ENCODE data around the gene RBBP6. TPM values are rescaled to one million over a fixed set of nuclear protein-coding genes. Genes with fewer than 3 reads are reported as not detected.
A peak's percentile ranks its signal among the peaks of the same experiment; 100 is the strongest.

RBBP6 gene
- polyA plus RNA-seq, 1 donor, result 61.8 TPM

DNA sequence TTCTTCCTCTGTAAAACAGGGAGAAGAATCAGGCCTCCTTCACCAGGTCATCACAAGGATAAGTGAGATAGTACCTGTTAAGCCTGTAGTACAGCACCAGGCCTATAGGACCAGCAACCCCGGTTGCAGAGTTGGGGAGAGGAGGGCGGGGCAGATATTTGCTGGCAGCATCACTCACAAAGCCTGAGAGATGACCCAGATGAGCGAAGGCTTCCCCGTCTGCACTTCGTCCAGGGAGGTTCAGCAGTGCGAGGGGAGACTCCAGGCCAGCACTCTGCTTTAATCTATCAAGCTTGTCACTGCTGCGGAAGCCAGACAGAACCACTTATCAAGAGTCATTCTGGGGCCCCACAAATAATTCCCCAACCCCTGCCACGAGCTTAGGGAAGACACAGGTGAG is 15.8 kb upstream of the RBBP6 start:
- H3K4me1 ChIP-seq (ENCODE audit: control insufficient read depth, insufficient read depth, low read length), result no peaks in the 10 kb centered on the region
- no peak for DNase-seq
- peaks cover 7% of the 10 kb centered on the region for H3K27me3 ChIP-seq (ENCODE audit: control insufficient read depth, insufficient read depth, low read length)
- H3K4me3 ChIP-seq (ENCODE audit: low read length), result no peak overlapping the region
- no CpG with 5 or more reads among the region's 8 CpGs for WGBS (ENCODE audit: insufficient coverage, low lambda C conversion rate)
- no peak overlapping the region for H3K27ac ChIP-seq (ENCODE audit: low read length)
- H3K9me3 ChIP-seq (ENCODE audit: control insufficient read depth, low read depth, low read length), result no peaks in the 10 kb centered on the region
- H3K36me3 ChIP-seq (ENCODE audit: control insufficient read depth, insufficient read depth, low read length), result no peaks in the 10 kb centered on the region

DNA sequence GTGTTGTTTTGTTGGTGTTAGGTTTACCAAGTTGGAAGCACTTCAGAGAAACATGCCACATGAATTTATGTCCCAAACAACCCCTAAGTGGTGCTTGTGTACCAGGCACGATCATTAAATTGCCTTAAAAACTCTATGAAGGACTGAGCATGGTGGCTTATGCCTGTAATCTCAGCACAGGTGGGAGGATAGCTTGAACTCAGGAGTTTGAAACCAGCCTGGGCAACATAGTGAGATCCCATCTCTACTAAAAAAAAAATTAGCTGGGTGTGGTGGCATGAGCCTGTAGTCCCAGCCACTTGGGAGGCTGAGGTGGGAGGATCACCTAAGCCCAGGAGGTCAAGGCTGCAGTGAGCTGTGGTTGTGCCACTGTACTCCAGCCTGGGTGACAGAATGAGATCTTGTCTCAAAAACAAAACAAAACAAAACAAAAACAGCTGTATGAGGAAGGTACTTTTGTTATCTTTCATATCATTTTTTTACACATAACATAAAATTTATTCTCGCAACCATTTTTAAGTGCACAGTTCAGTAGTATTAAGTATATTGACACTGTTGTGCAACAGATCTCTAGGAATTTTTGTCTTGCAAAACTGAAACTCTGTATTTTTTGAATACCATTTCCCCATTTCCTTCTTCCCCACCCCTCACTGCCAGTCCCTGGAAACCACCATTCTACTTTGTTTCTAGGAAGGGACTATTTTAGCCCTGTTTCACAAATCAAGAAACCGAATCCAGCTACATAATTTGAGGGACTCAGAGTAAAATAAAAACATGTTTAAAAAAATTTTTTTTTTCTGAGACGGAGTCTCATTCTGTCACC is 14.3 kb upstream of the RBBP6 start:
- Histone ChIP-seq H3K4me1 (ENCODE audit: control insufficient read depth, insufficient read depth, low read length) (no peaks in the 10 kb centered on the region), H3K9me3 (ENCODE audit: control insufficient read depth, low read depth, low read length) (no peaks in the 10 kb centered on the region), H3K27ac (ENCODE audit: low read length) (no peak overlapping the region), H3K27me3 (ENCODE audit: control insufficient read depth, insufficient read depth, low read length) (peaks cover 7% of the 10 kb centered on the region), H3K4me3 (ENCODE audit: low read length) (no peak overlapping the region), H3K36me3 (ENCODE audit: control insufficient read depth, insufficient read depth, low read length) (no peaks in the 10 kb centered on the region)
- no peak for DNase-seq
- 83% methylated on average over 1 of the region's 4 CpGs for WGBS (ENCODE audit: insufficient coverage, low lambda C conversion rate)

DNA sequence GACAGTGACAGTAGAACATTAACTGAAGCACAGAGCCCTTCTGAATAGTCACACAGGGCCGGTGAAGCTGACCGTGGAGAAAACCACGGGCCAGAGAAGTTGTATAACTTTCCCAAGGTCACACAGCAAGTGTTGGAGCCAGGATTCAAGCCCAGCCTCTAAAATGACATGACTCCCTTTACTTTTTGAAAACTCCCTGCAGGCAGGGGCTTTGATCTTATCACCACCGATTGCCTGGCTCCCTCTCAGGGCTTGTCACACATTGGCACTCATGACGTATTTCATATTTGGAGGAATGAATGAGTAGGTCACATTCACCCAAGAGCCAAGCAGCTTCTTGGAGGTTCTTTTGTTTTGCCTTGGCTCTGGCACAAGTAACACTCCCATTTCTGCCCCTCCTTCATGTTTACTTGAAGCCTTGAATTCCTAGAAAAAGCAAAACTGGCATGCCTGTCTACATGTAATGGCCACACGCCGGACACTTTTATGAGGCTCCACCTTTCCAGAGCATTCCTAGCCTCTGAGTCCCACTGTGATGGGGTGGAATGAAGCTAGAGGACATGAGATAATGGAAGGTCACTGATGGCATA is 13.3 kb upstream of the RBBP6 start:
- no peak for DNase-seq
- no CpG with 5 or more reads among the region's 7 CpGs for WGBS (ENCODE audit: insufficient coverage, low lambda C conversion rate)
- Histone ChIP-seq H3K9me3 (ENCODE audit: control insufficient read depth, low read depth, low read length) (no peaks in the 10 kb centered on the region), H3K27me3 (ENCODE audit: control insufficient read depth, insufficient read depth, low read length) (peaks cover 7% of the 10 kb centered on the region), H3K4me3 (ENCODE audit: low read length) (no peak overlapping the region), H3K4me1 (ENCODE audit: control insufficient read depth, insufficient read depth, low read length) (no peaks in the 10 kb centered on the region), H3K27ac (ENCODE audit: low read length) (no peak overlapping the region), H3K36me3 (ENCODE audit: control insufficient read depth, insufficient read depth, low read length) (no peaks in the 10 kb centered on the region)

DNA sequence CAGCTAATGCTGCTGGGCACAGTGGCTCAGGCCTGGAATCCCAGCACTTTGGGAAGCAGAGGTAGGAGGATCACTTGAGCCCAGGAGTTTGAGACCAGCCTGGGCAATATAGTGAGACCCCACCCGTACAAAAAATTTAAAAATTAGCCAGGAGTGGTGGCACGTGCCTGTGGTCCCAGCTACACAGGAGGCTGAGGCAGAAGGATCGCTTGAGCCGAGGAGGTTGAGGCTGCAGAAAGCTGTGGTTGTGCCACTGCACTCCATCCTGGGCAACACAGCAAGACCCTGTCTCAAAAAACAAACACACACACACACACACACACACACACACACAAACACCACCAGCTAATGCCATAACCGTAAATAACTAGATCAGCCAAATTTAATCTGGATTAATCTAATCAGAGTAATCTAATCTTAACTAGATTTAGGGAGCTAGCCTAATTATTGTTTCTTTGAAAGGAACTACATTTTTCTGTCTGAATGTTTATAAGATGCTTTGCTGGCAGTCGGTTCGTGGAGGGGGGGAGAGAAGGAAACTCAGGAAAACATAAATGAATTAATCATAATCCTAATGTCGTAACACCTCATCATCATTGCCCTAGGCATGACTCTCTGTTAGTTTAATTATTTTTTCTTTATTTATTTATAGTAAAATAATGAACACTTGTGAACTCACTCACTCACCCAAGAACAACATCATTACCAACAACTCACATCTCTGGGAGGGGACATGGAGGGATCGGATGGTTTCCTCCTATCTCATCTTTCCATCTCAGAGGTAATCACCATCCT is 12.5 kb upstream of the RBBP6 start:
- WGBS (ENCODE audit: insufficient coverage, low lambda C conversion rate), result no CpG with 5 or more reads among the region's 9 CpGs
- Histone ChIP-seq H3K27me3 (ENCODE audit: control insufficient read depth, insufficient read depth, low read length) (peaks cover 7% of the 10 kb centered on the region), H3K4me1 (ENCODE audit: control insufficient read depth, insufficient read depth, low read length) (no peaks in the 10 kb centered on the region), H3K27ac (ENCODE audit: low read length) (no peak overlapping the region), H3K4me3 (ENCODE audit: low read length) (no peak overlapping the region), H3K9me3 (ENCODE audit: control insufficient read depth, low read depth, low read length) (no peaks in the 10 kb centered on the region), H3K36me3 (ENCODE audit: control insufficient read depth, insufficient read depth, low read length) (no peaks in the 10 kb centered on the region)
- DNase-seq, result no peak

DNA sequence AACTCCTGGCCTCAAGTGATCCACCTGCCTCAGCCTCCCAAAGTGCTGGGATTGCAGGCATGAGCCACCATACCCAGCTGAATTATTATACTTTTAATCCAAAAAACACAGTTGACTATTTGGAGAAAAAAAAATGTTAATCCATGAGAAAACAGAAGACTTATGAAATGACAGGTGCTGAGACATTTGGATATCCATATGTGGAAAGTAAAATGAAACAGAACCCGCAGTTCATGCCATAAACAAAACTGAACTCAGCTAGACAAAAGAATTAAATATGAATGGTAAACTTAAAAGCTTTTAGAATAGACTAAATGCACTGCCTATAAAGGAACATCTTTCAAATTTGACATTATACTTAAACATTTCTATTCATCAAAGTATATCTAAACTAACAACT is 8.2 kb upstream of the RBBP6 start:
- 57% methylated on average over 1 of the region's 1 CpG for WGBS (ENCODE audit: insufficient coverage, low lambda C conversion rate)
- H3K27ac ChIP-seq (ENCODE audit: low read length), result no peak overlapping the region
- no peak overlapping the region for H3K4me3 ChIP-seq (ENCODE audit: low read length)
- no peaks in the 10 kb centered on the region for H3K9me3 ChIP-seq (ENCODE audit: control insufficient read depth, low read depth, low read length)
- no peaks in the 10 kb centered on the region for H3K4me1 ChIP-seq (ENCODE audit: control insufficient read depth, insufficient read depth, low read length)
- no peaks in the 10 kb centered on the region for H3K36me3 ChIP-seq (ENCODE audit: control insufficient read depth, insufficient read depth, low read length)
- H3K27me3 ChIP-seq (ENCODE audit: control insufficient read depth, insufficient read depth, low read length), result no peaks in the 10 kb centered on the region
- DNase-seq, result no peak

DNA sequence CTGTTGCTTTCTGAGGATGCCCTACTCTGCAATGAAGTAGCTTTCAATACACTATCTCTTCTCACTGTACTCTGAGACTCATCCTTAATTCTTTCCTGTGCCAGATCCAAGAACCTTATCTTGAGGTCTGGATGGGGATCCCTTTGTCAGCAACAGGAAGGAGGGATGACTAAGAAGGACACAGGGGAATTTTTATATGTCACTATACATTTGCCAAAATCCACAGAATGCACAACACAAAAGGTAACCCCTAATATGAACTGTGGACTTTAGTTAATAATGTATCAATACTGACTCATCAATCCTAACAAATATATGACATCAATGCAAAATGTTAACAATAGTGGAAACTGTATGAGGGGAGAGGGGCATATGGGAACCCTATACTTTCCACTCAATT is 4.7 kb upstream of the RBBP6 start:
- DNase-seq, result no peak
- no peaks in the 10 kb centered on the region for H3K36me3 ChIP-seq (ENCODE audit: control insufficient read depth, insufficient read depth, low read length)
- no peaks in the 10 kb centered on the region for H3K4me1 ChIP-seq (ENCODE audit: control insufficient read depth, insufficient read depth, low read length)
- no peak overlapping the region for H3K4me3 ChIP-seq (ENCODE audit: low read length)
- H3K9me3 ChIP-seq (ENCODE audit: control insufficient read depth, low read depth, low read length), result no peaks in the 10 kb centered on the region
- H3K27ac ChIP-seq (ENCODE audit: low read length), result no peak overlapping the region
- no peaks in the 10 kb centered on the region for H3K27me3 ChIP-seq (ENCODE audit: control insufficient read depth, insufficient read depth, low read length)

DNA sequence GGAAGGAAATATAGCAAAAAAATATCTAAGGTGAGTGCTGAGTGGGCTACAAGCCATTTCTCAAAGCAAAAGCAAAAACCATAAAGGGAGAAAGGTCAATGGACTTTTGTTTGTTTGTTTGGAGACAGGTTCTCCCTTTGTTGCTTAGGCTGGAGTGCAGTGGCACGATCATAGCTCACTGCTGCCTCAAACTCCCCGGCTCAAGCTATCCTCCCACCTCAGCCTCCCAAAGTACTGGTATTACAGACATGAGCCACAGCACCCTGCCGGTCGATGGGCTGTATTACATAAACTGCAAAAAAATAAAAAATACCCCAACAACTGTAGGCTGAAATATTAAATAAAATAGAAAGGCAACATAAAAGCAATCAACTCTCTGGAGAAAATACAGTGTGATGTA is 3.5 kb upstream of the RBBP6 start:
- no peak overlapping the region for H3K27ac ChIP-seq (ENCODE audit: low read length)
- H3K36me3 ChIP-seq (ENCODE audit: control insufficient read depth, insufficient read depth, low read length), result no peaks in the 10 kb centered on the region
- H3K27me3 ChIP-seq (ENCODE audit: control insufficient read depth, insufficient read depth, low read length), result no peaks in the 10 kb centered on the region
- H3K4me1 ChIP-seq (ENCODE audit: control insufficient read depth, insufficient read depth, low read length), result no peaks in the 10 kb centered on the region
- WGBS (ENCODE audit: insufficient coverage, low lambda C conversion rate), result 75% methylated on average over 2 of the region's 4 CpGs
- no peak for DNase-seq
- no peaks in the 10 kb centered on the region for H3K9me3 ChIP-seq (ENCODE audit: control insufficient read depth, low read depth, low read length)
- no peak overlapping the region for H3K4me3 ChIP-seq (ENCODE audit: low read length)

DNA sequence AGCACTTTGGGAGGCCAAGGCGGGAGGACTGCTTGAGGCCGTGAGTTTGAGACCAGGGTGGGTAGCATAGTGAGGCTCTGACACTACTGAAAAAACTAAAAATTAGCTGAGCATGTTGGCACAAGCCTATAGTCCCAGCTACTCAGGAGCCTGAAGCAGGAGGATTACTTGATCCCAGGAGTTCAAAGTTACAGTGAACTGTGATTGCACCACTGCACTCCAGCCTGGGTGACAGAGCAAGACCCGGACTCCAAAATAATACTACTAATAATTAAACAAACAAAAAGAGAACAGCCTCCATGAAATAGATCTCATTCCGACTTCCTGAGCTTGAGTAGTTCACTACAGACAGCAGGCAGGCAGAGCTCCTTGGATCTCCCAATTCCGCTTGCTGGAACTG is 2.7 kb upstream of the RBBP6 start:
- DNase-seq, result no peak

DNA sequence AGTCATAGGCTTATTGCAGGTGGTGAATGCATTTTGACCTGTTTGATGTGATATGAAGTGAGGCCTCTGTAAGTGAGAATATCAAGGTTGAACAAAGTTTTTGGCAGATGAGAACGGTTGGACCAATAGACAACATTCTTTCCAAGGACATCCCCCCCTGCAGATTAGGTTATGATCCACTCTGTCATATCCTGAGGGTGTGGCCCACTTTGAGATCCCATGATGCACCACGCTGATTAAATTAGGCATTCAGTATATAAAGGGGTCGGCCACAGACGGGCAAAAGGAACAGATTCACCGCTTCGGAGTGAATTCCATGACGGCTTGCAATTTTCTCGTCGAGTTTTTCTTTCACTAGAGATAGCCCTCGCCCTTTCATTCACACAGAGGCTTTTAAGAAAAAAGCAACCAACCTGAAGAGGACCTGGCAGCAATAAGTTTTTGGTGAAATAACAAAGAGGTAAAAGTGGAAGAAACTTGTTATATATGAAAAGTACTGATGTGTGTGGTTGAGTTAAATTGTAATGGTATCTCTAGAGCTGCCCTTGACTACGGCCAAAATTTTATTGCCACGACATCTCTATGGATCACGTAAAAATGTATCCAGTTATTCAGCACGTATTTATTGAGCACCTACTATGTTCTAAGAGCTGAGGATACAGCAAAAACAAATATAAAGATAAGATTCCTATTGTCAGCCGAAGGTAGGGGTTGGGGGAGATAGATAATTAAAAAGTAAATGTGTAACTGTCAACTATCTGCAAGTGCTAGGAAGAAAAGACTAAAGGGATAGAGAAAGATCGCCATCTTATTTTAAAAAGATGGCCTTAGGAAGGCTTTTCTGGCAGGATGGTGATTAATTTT is 1.7 kb upstream of the RBBP6 start:
- no peaks in the 10 kb centered on the region for H3K4me1 ChIP-seq (ENCODE audit: control insufficient read depth, insufficient read depth, low read length)
- DNase-seq, result no peak
- no peaks in the 10 kb centered on the region for H3K9me3 ChIP-seq (ENCODE audit: control insufficient read depth, low read depth, low read length)
- H3K4me3 ChIP-seq (ENCODE audit: low read length), result no peak overlapping the region
- H3K27ac ChIP-seq (ENCODE audit: low read length), result no peak overlapping the region
- no peaks in the 10 kb centered on the region for H3K27me3 ChIP-seq (ENCODE audit: control insufficient read depth, insufficient read depth, low read length)
- H3K36me3 ChIP-seq (ENCODE audit: control insufficient read depth, insufficient read depth, low read length), result no peaks in the 10 kb centered on the region
- 66% methylated on average over 5 of the region's 16 CpGs for WGBS (ENCODE audit: insufficient coverage, low lambda C conversion rate)

More for the DNA sequence above, 2.7 kb upstream of the RBBP6 start:
- Histone ChIP-seq H3K27me3 (ENCODE audit: control insufficient read depth, insufficient read depth, low read length) (no peaks in the 10 kb centered on the region), H3K4me3 (ENCODE audit: low read length) (no peak overlapping the region), H3K9me3 (ENCODE audit: control insufficient read depth, low read depth, low read length) (no peaks in the 10 kb centered on the region), H3K27ac (ENCODE audit: low read length) (no peak overlapping the region), H3K4me1 (ENCODE audit: control insufficient read depth, insufficient read depth, low read length) (no peaks in the 10 kb centered on the region), H3K36me3 (ENCODE audit: control insufficient read depth, insufficient read depth, low read length) (no peaks in the 10 kb centered on the region)
- no CpG with 5 or more reads among the region's 5 CpGs for WGBS (ENCODE audit: insufficient coverage, low lambda C conversion rate)

DNA sequence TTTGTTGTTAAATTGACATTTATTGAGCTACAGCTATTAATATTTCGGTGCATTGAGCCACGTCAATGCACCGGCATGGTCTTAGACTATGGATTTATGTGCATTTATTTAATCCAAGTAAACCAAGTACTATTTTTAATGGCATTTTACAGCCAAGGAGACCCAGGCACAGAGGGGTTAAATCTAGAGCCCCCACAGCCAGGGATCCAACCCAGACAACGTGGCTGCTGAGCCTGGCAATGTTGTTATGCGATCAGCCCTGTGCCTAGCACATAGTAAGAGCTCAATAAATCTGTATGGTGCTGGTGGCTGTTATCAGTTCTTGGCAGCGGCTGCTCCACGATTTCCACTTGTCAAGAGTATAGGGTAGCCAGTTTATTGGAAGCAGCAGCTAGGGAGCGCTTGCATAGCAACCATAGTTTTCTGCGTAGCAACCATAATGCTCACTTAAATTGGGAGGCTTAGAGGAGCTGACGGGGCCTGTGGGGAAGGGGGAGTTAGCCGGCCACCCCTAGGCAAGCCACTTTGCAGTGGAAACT is 541 bp upstream of the RBBP6 start:
- peak overlapping the region; percentile 69 for H3K4me3 ChIP-seq (ENCODE audit: low read length)
- H3K27me3 ChIP-seq (ENCODE audit: control insufficient read depth, insufficient read depth, low read length), result no peaks in the 10 kb centered on the region
- no peaks in the 10 kb centered on the region for H3K36me3 ChIP-seq (ENCODE audit: control insufficient read depth, insufficient read depth, low read length)
- WGBS (ENCODE audit: insufficient coverage, low lambda C conversion rate), result 50% methylated on average over 2 of the region's 11 CpGs
- H3K27ac ChIP-seq (ENCODE audit: low read length), result peak overlapping the region; percentile 70
- no peak for DNase-seq
- no peaks in the 10 kb centered on the region for H3K4me1 ChIP-seq (ENCODE audit: control insufficient read depth, insufficient read depth, low read length)
- H3K9me3 ChIP-seq (ENCODE audit: control insufficient read depth, low read depth, low read length), result no peaks in the 10 kb centered on the region
